ENCODE data around the gene CRB3.

DNA sequence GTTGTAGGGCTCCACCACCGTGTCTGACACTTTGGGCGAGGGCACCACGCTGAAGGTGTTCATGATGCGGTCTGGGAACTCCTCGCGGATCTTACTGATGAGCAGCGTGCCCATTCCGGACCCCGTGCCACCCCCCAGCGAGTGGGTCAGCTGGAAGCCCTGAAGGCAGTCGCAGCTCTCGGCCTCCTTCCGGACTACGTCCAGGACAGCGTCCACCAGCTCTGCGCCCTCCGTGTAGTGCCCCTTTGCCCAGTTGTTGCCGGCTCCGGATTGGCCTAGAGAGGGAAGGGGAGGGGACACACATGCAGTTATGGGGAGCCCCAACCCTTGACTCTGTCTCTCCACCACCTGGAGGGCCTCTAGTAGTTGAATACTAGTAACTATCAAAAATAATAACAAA lies 31.9 kb downstream of the CRB3 start:
- TF ChIP-seq, protein P1, sequence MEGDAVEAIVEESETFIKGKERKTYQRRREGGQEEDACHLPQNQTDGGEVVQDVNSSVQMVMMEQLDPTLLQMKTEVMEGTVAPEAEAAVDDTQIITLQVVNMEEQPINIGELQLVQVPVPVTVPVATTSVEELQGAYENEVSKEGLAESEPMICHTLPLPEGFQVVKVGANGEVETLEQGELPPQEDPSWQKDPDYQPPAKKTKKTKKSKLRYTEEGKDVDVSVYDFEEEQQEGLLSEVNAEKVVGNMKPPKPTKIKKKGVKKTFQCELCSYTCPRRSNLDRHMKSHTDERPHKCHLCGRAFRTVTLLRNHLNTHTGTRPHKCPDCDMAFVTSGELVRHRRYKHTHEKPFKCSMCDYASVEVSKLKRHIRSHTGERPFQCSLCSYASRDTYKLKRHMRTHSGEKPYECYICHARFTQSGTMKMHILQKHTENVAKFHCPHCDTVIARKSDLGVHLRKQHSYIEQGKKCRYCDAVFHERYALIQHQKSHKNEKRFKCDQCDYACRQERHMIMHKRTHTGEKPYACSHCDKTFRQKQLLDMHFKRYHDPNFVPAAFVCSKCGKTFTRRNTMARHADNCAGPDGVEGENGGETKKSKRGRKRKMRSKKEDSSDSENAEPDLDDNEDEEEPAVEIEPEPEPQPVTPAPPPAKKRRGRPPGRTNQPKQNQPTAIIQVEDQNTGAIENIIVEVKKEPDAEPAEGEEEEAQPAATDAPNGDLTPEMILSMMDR (IDR thresholded peaks at IDR 0.05; ENCODE audit: insufficient read depth, low read length), result no peak
- TF ChIP-seq POLR2AphosphoS5 (IDR thresholded peaks at IDR 0.05; ENCODE audit: low read depth) (no peak), GABPA (IDR thresholded peaks at IDR 0.05; ENCODE audit: low read depth) (no peak)

All from HL-60 (cell line).